Trophoblast cell (in vitro differentiated cells and primary cell): ENCODE results near the gene PMPCA.
A peak's percentile ranks its signal among the peaks of the same experiment; 100 is the strongest.

Source experiments
- DNase-seq, 2 donors: peaks; one replicate each; pipeline ENCODE4 v3.0.0-alpha.2; 2016
- H2AFZ ChIP-seq: 2 replicates; pipeline ENCODE4 v1.6.1; 2013; ENCODE audit warnings: low read length, moderate library complexity, mild to moderate bottlenecking; ENCODE audit not compliant: insufficient read depth, poor library complexity
- H2AK5ac ChIP-seq: 2 replicates; pipeline ENCODE4 v1.6.1; 2013; ENCODE audit warnings: mild to moderate bottlenecking, low read length
- H2BK120ac ChIP-seq: 2 replicates; pipeline ENCODE4 v1.6.1; 2013; ENCODE audit warnings: low read length, mild to moderate bottlenecking, moderate library complexity; ENCODE audit not compliant: insufficient read depth, poor library complexity
- H2BK12ac ChIP-seq: 2 replicates; pipeline ENCODE4 v1.6.1; 2013; ENCODE audit warnings: mild to moderate bottlenecking, low read length, moderate library complexity
- H2BK5ac ChIP-seq: 2 replicates; pipeline ENCODE4 v1.6.1; 2013; ENCODE audit warnings: low read length, low read depth, moderate library complexity, mild to moderate bottlenecking; ENCODE audit not compliant: poor library complexity
- H3K14ac ChIP-seq: 2 replicates; pipeline ENCODE4 v1.6.1; 2013; ENCODE audit warnings: mild to moderate bottlenecking, low read length
- H3K18ac ChIP-seq: 2 replicates; pipeline ENCODE4 v1.6.1; 2013; ENCODE audit warnings: mild to moderate bottlenecking, low read length
- H3K23ac ChIP-seq: 2 replicates; pipeline ENCODE4 v1.6.1; 2013; ENCODE audit warnings: low read length
- H3K27ac ChIP-seq: 2 replicates; pipeline ENCODE4 v1.5.1; 2013; ENCODE audit warnings: low read depth, mild to moderate bottlenecking, inconsistent platforms, low read length, moderate library complexity
- H3K27me3 ChIP-seq: 2 replicates; pipeline ENCODE4 v1.6.1; 2013; ENCODE audit warnings: inconsistent platforms, mild to moderate bottlenecking, low read length, moderate library complexity; ENCODE audit not compliant: insufficient read depth
- H3K36me3 ChIP-seq, 2 experiments: 1 replicate in 1 of 2; 2 replicates in 1 of 2; pipeline ENCODE4 v1.6.1; 2013; ENCODE audit warnings: low read length in 2 of 2, mild to moderate bottlenecking in 2 of 2, moderate library complexity in 1 of 2; ENCODE audit not compliant: insufficient read depth in 2 of 2, control insufficient read depth in 1 of 2
- H3K4ac ChIP-seq: 2 replicates; pipeline ENCODE4 v1.6.1; 2013; ENCODE audit warnings: low read depth, mild to moderate bottlenecking, low read length, moderate library complexity
- H3K4me1 ChIP-seq, 2 experiments: 1 replicate in 1 of 2; 2 replicates in 1 of 2; pipeline ENCODE4 v1.6.1; 2013; ENCODE audit warnings: low read length in 2 of 2, mild to moderate bottlenecking in 2 of 2, moderate library complexity in 1 of 2; ENCODE audit not compliant: insufficient read depth in 2 of 2, control insufficient read depth in 1 of 2
- H3K4me2 ChIP-seq: 2 replicates; pipeline ENCODE4 v1.6.1; 2013; ENCODE audit warnings: inconsistent platforms, mild to moderate bottlenecking, low read length, moderate library complexity
- H3K4me3 ChIP-seq: 2 replicates; pipeline ENCODE4 v1.5.1; 2013; ENCODE audit warnings: mild to moderate bottlenecking, low read depth, low read length, inconsistent platforms
- H3K79me1 ChIP-seq: one replicate; pipeline ENCODE4 v1.6.1; 2013; ENCODE audit warnings: low read length
- H3K79me2 ChIP-seq: 2 replicates; pipeline ENCODE4 v1.6.1; 2013; ENCODE audit warnings: low read length, mild to moderate bottlenecking; ENCODE audit not compliant: control insufficient read depth, insufficient read depth, poor library complexity
- H3K9ac ChIP-seq: 2 replicates; pipeline ENCODE4 v1.6.1; 2013; ENCODE audit warnings: mild to moderate bottlenecking, low read length
- H3K9me3 ChIP-seq: 2 replicates; pipeline ENCODE4 v1.6.1; 2013; ENCODE audit warnings: low read depth, mild to moderate bottlenecking, control low read depth, inconsistent platforms, low read length; ENCODE audit not compliant: insufficient read depth
- H4K12ac ChIP-seq: 2 replicates; pipeline ENCODE4 v1.6.1; 2013; ENCODE audit warnings: low read depth, mild to moderate bottlenecking, low read length, moderate library complexity
- H4K8ac ChIP-seq: 2 replicates; pipeline ENCODE4 v1.6.1; 2013; ENCODE audit warnings: low read depth, mild to moderate bottlenecking, low read length, moderate library complexity
- H4K91ac ChIP-seq: one replicate; pipeline ENCODE4 v1.6.1; 2013; ENCODE audit warnings: low read depth, mild to moderate bottlenecking, low read length, moderate library complexity
- WGBS: extraction: QIAGEN DNeasy Blood & Tissue Kit; methylation state at CpG from one replicate; pipeline ENCODE4 v1.1.7; 2013; ENCODE audit warnings: missing lambda C conversion rate; ENCODE audit not compliant: insufficient read length, insufficient coverage; ENCODE audit errors: extremely low coverage; 5-methylcytosine and 5-hydroxymethylcytosine counted together

PMPCA gene

DNA sequence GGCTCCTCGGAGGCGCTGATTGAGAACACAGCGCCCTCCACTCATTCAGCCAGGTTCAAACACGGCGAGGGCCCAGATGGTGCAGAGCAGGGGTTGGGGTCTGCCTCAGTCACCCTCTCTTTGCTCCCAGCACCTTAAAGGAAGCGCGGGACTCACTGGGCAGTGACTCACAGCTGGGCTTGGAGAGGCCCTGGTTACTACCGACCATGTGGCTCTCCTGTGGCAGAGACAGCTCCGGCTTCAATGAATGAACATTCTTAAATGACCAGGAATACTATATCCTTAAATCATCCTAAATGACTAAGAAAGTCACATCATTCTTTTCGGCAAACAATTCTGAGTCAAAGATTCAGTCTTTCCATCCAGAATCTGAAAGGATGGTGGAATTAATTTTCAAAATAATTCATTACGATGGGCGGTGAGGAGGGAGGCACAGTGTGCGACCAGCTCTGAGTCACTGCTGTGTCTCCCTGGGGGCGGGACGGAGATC is 30.8 kb downstream of the PMPCA start:
- Histone ChIP-seq H3K79me1 (peaks cover 7% of the 10 kb centered on the region), H3K18ac (no peak overlapping the region), H3K79me2 (peaks cover 9% of the 10 kb centered on the region), H3K23ac (no peak overlapping the region), H3K4me2 (no peak overlapping the region), H2AFZ (no peak overlapping the region), H3K4ac (no peak overlapping the region), H4K8ac (no peak overlapping the region), H3K4me3 (no peak overlapping the region), H4K91ac (no peak overlapping the region), H3K27ac (no peak overlapping the region), H3K9me3 (no peaks in the 10 kb centered on the region), H2BK12ac (no peak overlapping the region), H4K12ac (no peak overlapping the region), H3K4me1 (peaks cover 7 to 12% of the 10 kb centered on the region in 2 experiments), H3K36me3 (peaks cover 56 to 57% of the 10 kb centered on the region in 2 experiments), H2BK120ac (no peak overlapping the region), H2AK5ac (no peak overlapping the region), H3K9ac (no peak overlapping the region), H3K14ac (no peak overlapping the region), H3K27me3 (no peaks in the 10 kb centered on the region), H2BK5ac (no peak overlapping the region)
- DNase-seq, result no peak
- no CpG with 5 or more reads among the region's 15 CpGs for WGBS

DNA sequence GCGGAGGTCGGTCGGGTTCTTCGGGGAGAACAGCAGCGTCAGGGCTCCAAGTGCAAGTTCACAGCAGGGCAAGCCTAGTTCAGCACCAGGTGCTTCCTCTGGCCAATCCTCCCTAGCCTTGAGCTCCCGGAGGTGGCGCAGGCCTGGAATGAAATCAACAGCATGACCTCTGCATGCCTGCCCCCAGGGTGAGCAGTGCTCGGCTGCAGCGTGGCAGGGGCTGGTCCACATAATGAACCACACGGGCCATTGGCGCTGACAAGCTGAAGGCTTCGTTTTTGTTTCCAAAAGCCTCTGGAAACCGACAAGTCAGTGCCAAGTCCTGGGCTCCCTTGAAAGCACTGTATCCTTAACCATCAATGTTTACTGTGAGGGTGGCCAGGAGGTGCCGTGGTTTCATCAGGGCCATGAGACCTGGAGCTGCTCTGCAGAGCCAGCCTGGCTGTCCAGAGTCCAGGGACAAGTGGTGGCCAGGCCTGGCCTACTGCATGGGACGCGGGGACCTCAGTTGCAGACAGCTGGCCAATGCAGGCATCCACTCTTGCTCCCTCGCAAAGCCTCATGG is 31.3 kb downstream of the PMPCA start:
- H3K79me2 ChIP-seq, result peaks cover 9% of the 10 kb centered on the region
- no peak overlapping the region for H2BK120ac ChIP-seq
- no peak overlapping the region for H4K91ac ChIP-seq
- H3K23ac ChIP-seq, result no peak overlapping the region
- H3K36me3 ChIP-seq, result peaks cover 58 to 59% of the 10 kb centered on the region in 2 experiments
- no CpG with 5 or more reads among the region's 17 CpGs for WGBS
- H3K4ac ChIP-seq, result no peak overlapping the region
- H3K79me1 ChIP-seq, result peaks cover 7% of the 10 kb centered on the region
- no peak overlapping the region for H4K12ac ChIP-seq
- no peaks in the 10 kb centered on the region for H3K27me3 ChIP-seq
- no peak overlapping the region for H2BK12ac ChIP-seq
- no peak overlapping the region for H3K18ac ChIP-seq
- no peaks in the 10 kb centered on the region for H3K9me3 ChIP-seq
- no peak overlapping the region for H3K14ac ChIP-seq
- no peak overlapping the region for H3K4me3 ChIP-seq
- H2AFZ ChIP-seq, result no peak overlapping the region
- no peak overlapping the region for H3K4me2 ChIP-seq
- no peak overlapping the region for H2AK5ac ChIP-seq
- DNase-seq, result peak; percentile 77 to 84
- H3K27ac ChIP-seq, result no peak overlapping the region
- no peak overlapping the region for H3K9ac ChIP-seq
- H3K4me1 ChIP-seq, result peaks cover 7 to 12% of the 10 kb centered on the region in 2 experiments
- no peak overlapping the region for H2BK5ac ChIP-seq
- no peak overlapping the region for H4K8ac ChIP-seq

DNA sequence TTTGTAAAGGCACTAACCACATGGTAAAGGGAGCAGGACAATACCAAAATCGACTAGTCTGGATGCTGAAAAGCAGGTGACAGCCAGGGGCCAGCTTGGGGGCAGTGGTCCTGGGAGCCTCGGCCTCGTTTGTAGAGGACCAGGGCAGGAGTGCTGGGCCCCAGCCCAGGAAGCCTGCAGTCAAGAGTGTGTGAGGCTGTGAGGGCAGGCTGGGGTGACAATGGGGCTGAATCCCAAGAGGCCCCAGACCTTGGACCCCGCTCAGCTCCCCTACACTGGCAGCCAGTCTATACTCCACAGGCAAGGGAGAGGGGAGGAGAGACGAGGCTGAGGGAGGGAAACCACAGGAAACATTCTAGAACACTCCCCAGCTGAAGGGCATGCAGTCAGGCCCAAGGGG is 31.8 kb downstream of the PMPCA start:
- H4K91ac ChIP-seq, result no peak overlapping the region
- H3K27ac ChIP-seq, result no peak overlapping the region
- no peak overlapping the region for H3K14ac ChIP-seq
- no peak overlapping the region for H3K4me3 ChIP-seq
- peaks cover 9% of the 10 kb centered on the region for H3K79me2 ChIP-seq
- H3K4me1 ChIP-seq, result peaks cover 7 to 12% of the 10 kb centered on the region in 2 experiments
- peaks cover 7% of the 10 kb centered on the region for H3K79me1 ChIP-seq
- H2BK12ac ChIP-seq, result no peak overlapping the region
- H2AFZ ChIP-seq, result no peak overlapping the region
- no peak overlapping the region for H2BK120ac ChIP-seq
- H3K4ac ChIP-seq, result no peak overlapping the region
- H3K4me2 ChIP-seq, result no peak overlapping the region
- no peaks in the 10 kb centered on the region for H3K9me3 ChIP-seq
- no peak overlapping the region for H4K12ac ChIP-seq
- no peak for DNase-seq
- no peak overlapping the region for H3K18ac ChIP-seq
- no peak overlapping the region for H2AK5ac ChIP-seq
- WGBS, result no CpG with 5 or more reads among the region's 5 CpGs
- H3K27me3 ChIP-seq, result no peaks in the 10 kb centered on the region
- H3K9ac ChIP-seq, result no peak overlapping the region
- H4K8ac ChIP-seq, result no peak overlapping the region
- no peak overlapping the region for H3K23ac ChIP-seq
- peaks cover 63 to 64% of the 10 kb centered on the region in 2 experiments for H3K36me3 ChIP-seq
- no peak overlapping the region for H2BK5ac ChIP-seq

DNA sequence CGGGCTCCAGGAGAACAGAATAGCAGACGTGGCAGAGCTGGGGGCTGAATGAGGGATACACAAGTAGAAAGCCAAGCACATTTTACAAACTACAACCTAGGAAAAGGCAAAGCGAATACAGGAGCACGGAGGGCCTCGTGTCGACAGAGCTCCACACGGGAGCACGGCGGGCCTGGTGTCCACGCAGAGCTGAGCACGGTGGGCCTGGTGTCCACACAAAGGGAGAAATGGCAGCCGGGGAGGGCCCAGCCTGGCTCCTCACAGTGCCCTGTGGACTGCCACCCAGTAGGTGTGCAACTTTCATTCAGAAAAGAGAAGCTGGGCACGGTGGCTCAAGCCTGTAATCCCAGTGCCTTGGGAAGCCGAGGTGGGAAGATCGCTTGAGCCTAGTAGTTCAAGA is 32.6 kb downstream of the PMPCA start:
- Histone ChIP-seq H3K4me2 (no peak overlapping the region), H3K4me3 (no peak overlapping the region), H3K9me3 (no peaks in the 10 kb centered on the region), H3K27me3 (no peaks in the 10 kb centered on the region), H2AK5ac (no peak overlapping the region), H3K4ac (no peak overlapping the region), H2BK5ac (no peak overlapping the region), H3K79me1 (peaks cover 7% of the 10 kb centered on the region), H2AFZ (no peak overlapping the region), H2BK120ac (no peak overlapping the region), H3K79me2 (peaks cover 7% of the 10 kb centered on the region), H4K8ac (no peak overlapping the region), H3K18ac (no peak overlapping the region), H3K27ac (no peak overlapping the region), H3K4me1 (peaks cover 0 to 4% of the 10 kb centered on the region in 2 experiments), H3K9ac (no peak overlapping the region), H2BK12ac (no peak overlapping the region), H4K12ac (no peak overlapping the region), H3K14ac (no peak overlapping the region), H3K23ac (no peak overlapping the region), H3K36me3 (peaks cover 70 to 71% of the 10 kb centered on the region in 2 experiments), H4K91ac (no peak overlapping the region)
- WGBS, result no CpG with 5 or more reads among the region's 15 CpGs
- no peak for DNase-seq
